Stimulated activated CD4-positive, alpha-beta T cell treated with anti-CD3 and anti-CD28 coated beads, Interleukin-2, amount 100 ng/mL, for 48 hours (primary cell): ENCODE measurements around the gene KIF6.

ENCODE experiments used
- DNase-seq, 2 donors: peaks; one replicate each; pipeline ENCODE4 v3.0.0-alpha.2; 2020

KIF6 gene

GRCh38 chr6:39441301-39441700, 283.9 kb downstream of the KIF6 start:
- DNase-seq: no peak

GRCh38 chr6:39440039-39440426, 285.2 kb downstream of the KIF6 start:
- no peak for DNase-seq

- no peak for DNase-seq
These were observed 285.7 kb downstream of the KIF6 start for GRCh38 chr6:39439342-39440038.

GRCh38 chr6:39433630-39434029, 291.6 kb downstream of the KIF6 start:
- DNase-seq: no peak

- DNase-seq: no peak
These were observed 292.7 kb downstream of the KIF6 start for GRCh38 chr6:39432330-39433025.

GRCh38 chr6:39430871-39431523, 294.2 kb downstream of the KIF6 start:
- DNase-seq: no peak

- DNase-seq: no peak
These were observed 294.8 kb downstream of the KIF6 start for GRCh38 chr6:39430446-39430845.

- no peak for DNase-seq
These were observed 296.4 kb downstream of the KIF6 start for GRCh38 chr6:39428816-39429215.

GRCh38 chr6:39428152-39428551, 297.1 kb downstream of the KIF6 start:
- DNase-seq: no peak

GRCh38 chr6:39426073-39426456, 299.1 kb downstream of the KIF6 start:
- DNase-seq: no peak

- DNase-seq: no peak
These were observed 299.7 kb downstream of the KIF6 start for GRCh38 chr6:39425346-39426072.

GRCh38 chr6:39424831-39425230, 300.4 kb downstream of the KIF6 start:
- DNase-seq: no peak

GRCh38 chr6:39422238-39422637, 303.0 kb downstream of the KIF6 start:
- DNase-seq: no peak

- no peak for DNase-seq
These were observed 303.6 kb downstream of the KIF6 start for GRCh38 chr6:39421383-39422225.

GRCh38 chr6:39420300-39421265, 304.6 kb downstream of the KIF6 start:
- no peak for DNase-seq

- DNase-seq: no peak
These were observed 305.6 kb downstream of the KIF6 start for GRCh38 chr6:39419607-39420006.

GRCh38 chr6:39417440-39417839, 307.8 kb downstream of the KIF6 start:
- no peak for DNase-seq

- DNase-seq: no peak
These were observed 308.5 kb downstream of the KIF6 start for GRCh38 chr6:39416728-39417127.

GRCh38 chr6:39416026-39416425, 309.2 kb downstream of the KIF6 start:
- no peak for DNase-seq

- no peak for DNase-seq
These were observed 309.7 kb downstream of the KIF6 start for GRCh38 chr6:39415482-39415881.

- no peak for DNase-seq
These were observed 313.7 kb downstream of the KIF6 start for GRCh38 chr6:39411465-39411864.
